Right lobe of liver (tissue), 4 donors: ENCODE measurements around the gene APOB.
"Not testable (repeated sequence)": the region's sequence is repeated elsewhere in the genome, so short reads cannot be mapped to it uniquely, and the experiment has no call there.

ENCODE experiments used
- POLR2A ChIP-seq: fragments of 450-650 bp; IDR thresholded peaks from one replicate; pipeline ENCODE4 v1.6.1; 2017; ENCODE audit warnings: antibody characterized with exemption, mild to moderate bottlenecking
- TF ChIP-seq, protein P1 (sequence below), 4 donors: fragments of 200-600 bp in 3 of 4; fragments of 450-650 bp in 1 of 4; IDR thresholded peaks; one replicate each; pipeline versions ENCODE4 v1.5.1 to v1.8.0; 2016 to 2022; ENCODE audit warnings: antibody characterized with exemption in 4 of 4, mild to moderate bottlenecking in 2 of 4
- donor health status: DM: no; HTN: no; CAD: no.
- donor health status: DM: no; HTN: no; CAD: no.
- donor health status: DM: no; HTN: yes; CAD: no.

DNA sequence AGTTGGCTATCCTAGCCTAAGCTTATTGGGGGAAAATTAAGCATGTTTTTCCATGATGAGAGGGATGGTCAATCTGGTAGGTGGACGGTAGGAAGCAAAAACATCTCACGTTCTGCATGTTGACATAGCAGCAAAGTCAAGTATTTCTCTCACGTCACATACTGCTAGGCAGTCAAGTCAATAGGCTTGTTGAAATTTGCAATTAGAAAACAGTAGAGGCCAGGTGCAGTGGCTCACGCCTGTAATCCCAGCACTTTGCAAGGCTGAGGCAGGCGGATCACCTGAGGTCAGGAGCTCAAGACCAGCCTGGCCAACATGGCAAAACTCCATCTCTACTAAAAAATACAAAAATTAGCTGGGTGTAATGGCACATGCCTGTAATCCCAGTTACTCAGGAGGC is 14.9 kb downstream of the APOB start:
- TF ChIP-seq POLR2A, result peak; percentile 2
- TF ChIP-seq, protein P1, sequence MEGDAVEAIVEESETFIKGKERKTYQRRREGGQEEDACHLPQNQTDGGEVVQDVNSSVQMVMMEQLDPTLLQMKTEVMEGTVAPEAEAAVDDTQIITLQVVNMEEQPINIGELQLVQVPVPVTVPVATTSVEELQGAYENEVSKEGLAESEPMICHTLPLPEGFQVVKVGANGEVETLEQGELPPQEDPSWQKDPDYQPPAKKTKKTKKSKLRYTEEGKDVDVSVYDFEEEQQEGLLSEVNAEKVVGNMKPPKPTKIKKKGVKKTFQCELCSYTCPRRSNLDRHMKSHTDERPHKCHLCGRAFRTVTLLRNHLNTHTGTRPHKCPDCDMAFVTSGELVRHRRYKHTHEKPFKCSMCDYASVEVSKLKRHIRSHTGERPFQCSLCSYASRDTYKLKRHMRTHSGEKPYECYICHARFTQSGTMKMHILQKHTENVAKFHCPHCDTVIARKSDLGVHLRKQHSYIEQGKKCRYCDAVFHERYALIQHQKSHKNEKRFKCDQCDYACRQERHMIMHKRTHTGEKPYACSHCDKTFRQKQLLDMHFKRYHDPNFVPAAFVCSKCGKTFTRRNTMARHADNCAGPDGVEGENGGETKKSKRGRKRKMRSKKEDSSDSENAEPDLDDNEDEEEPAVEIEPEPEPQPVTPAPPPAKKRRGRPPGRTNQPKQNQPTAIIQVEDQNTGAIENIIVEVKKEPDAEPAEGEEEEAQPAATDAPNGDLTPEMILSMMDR (IDR thresholded peaks at IDR 0.05), result not testable (repeated sequence)
